ENCODE results near the gene PPDPF. TPM values are rescaled to one million over a fixed set of nuclear protein-coding genes. Genes with fewer than 3 reads are reported as not detected.

PPDPF gene
- polyA plus RNA-seq, 3 donors, result 13.4 to 39.9 (median 26.1) TPM

- DNase-seq, result no peak
- Histone ChIP-seq H4K20me1 (ENCODE audit: insufficient read depth, low read length) (no peaks in the 10 kb centered on the region), H3K79me2 (ENCODE audit: insufficient read depth, low read length) (no peaks in the 10 kb centered on the region), H3K4me2 (replicated peaks; ENCODE audit: extremely low read depth, low read length, poor library complexity, severe bottlenecking) (no peak overlapping the region), H2AFZ (ENCODE audit: insufficient read depth, low read depth, low read length, poor library complexity, severe bottlenecking) (no peak overlapping the region), H3K9me3 (replicated peaks in 1 of 2; ENCODE audit: control insufficient read depth in 1 of 2, insufficient read depth in 1 of 2, low read length in 2 of 2) (peaks cover 0 to 3% of the 10 kb centered on the region in 2 donors), H3K4me3 (replicated peaks in 1 of 3; ENCODE audit: low read depth in 2 of 3, low read length in 3 of 3) (no peak overlapping the region), H3K27me3 (ENCODE audit: control insufficient read depth in 2 of 2, insufficient read depth in 2 of 2, low read length in 2 of 2) (peaks cover 4 to 25% of the 10 kb centered on the region in 2 donors), H3K36me3 (replicated peaks in 1 of 2; ENCODE audit: control insufficient read depth in 1 of 2, insufficient read depth in 2 of 2, low read length in 2 of 2) (no peaks in the 10 kb centered on the region), H3K9ac (ENCODE audit: insufficient read depth, low read length, poor library complexity, severe bottlenecking) (no peak overlapping the region), H3K27ac (ENCODE audit: low read depth in 1 of 2, low read length in 2 of 2) (no peak overlapping the region), H3K4me1 (ENCODE audit: control insufficient read depth in 1 of 2, insufficient read depth in 2 of 2, low read length in 2 of 2) (peaks cover 0 to 3% of the 10 kb centered on the region in 2 donors)
- WGBS (ENCODE audit: insufficient coverage), result 86% methylated on average over 4 of the region's 4 CpGs
- Mint-ChIP-seq H3K4me1 (no peaks in the 10 kb centered on the region), H3K9me3 (peaks cover 0 to 4% (median 2%) of the 10 kb centered on the region in 7 donors), H3K36me3 (no peaks in the 10 kb centered on the region), H3K27me3 (ENCODE audit: low read depth in 3 of 3) (peaks cover 20 to 57% (median 33%) of the 10 kb centered on the region in 3 donors), H3K4me3 (no peak overlapping the region), H3K27ac (no peak overlapping the region)
- TF ChIP-seq, protein P1, sequence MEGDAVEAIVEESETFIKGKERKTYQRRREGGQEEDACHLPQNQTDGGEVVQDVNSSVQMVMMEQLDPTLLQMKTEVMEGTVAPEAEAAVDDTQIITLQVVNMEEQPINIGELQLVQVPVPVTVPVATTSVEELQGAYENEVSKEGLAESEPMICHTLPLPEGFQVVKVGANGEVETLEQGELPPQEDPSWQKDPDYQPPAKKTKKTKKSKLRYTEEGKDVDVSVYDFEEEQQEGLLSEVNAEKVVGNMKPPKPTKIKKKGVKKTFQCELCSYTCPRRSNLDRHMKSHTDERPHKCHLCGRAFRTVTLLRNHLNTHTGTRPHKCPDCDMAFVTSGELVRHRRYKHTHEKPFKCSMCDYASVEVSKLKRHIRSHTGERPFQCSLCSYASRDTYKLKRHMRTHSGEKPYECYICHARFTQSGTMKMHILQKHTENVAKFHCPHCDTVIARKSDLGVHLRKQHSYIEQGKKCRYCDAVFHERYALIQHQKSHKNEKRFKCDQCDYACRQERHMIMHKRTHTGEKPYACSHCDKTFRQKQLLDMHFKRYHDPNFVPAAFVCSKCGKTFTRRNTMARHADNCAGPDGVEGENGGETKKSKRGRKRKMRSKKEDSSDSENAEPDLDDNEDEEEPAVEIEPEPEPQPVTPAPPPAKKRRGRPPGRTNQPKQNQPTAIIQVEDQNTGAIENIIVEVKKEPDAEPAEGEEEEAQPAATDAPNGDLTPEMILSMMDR (IDR thresholded peaks at IDR 0.05), result no peak
- intact Hi-C loops (cut with micrococcal nuclease), result no loop called here
Measured at GRCh38 chr20:63491078-63491477, 29.5 kb upstream of the PPDPF start.

DNA sequence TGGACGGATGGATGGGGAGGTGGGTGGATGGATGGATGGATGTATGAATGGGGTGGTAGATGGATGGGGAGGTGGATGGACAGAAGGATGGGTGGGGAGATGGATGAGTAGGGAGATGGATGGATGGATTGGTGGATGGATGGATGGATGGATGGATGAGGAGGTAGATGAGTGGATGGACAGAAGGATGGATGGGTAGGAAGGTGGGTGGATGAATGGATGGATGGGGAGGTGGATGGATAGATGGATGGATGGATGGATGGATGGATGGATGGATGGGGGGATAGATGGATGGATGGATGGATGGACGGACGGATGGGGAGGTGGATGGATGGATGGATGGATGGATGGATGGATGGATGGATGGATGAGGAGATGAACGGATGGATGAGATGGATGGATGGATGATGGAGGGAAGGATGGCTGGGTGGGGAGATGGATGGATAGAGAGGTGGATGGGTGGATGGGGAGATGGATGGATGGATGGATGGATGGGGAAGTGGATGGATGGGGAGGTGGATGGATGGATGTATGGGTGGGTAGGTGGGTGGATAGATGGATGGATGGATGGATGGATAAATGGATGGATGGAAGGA lies 28.8 kb upstream of the PPDPF start:
- Mint-ChIP-seq H3K36me3 (no peaks in the 10 kb centered on the region), H3K27ac (no peak overlapping the region), H3K4me1 (peaks cover 4% of the 10 kb centered on the region), H3K9me3 (peaks cover 0 to 4% (median 2%) of the 10 kb centered on the region in 7 donors), H3K4me3 (no peak overlapping the region), H3K27me3 (ENCODE audit: low read depth in 3 of 3) (peaks cover 27 to 60% (median 37%) of the 10 kb centered on the region in 3 donors)
- H3K4me1 ChIP-seq (ENCODE audit: control insufficient read depth in 1 of 2, insufficient read depth in 2 of 2, low read length in 2 of 2), result peaks cover 4 to 7% of the 10 kb centered on the region in 2 donors
- H3K9ac ChIP-seq (ENCODE audit: insufficient read depth, low read length, poor library complexity, severe bottlenecking), result no peak overlapping the region
- TF ChIP-seq, protein P1 (IDR thresholded peaks at IDR 0.05), result no peak
- H3K4me2 ChIP-seq (replicated peaks; ENCODE audit: extremely low read depth, low read length, poor library complexity, severe bottlenecking), result no peak overlapping the region
- no peak overlapping the region for H3K4me3 ChIP-seq (replicated peaks in 1 of 3; ENCODE audit: low read depth in 2 of 3, low read length in 3 of 3)
- H2AFZ ChIP-seq (ENCODE audit: insufficient read depth, low read depth, low read length, poor library complexity, severe bottlenecking), result no peak overlapping the region
- H3K9me3 ChIP-seq (replicated peaks in 1 of 2; ENCODE audit: control insufficient read depth in 1 of 2, insufficient read depth in 1 of 2, low read length in 2 of 2), result no peaks in the 10 kb centered on the region
- intact Hi-C loops (cut with micrococcal nuclease), result no loop called here
- no peak for DNase-seq
- H3K36me3 ChIP-seq (replicated peaks in 1 of 2; ENCODE audit: control insufficient read depth in 1 of 2, insufficient read depth in 2 of 2, low read length in 2 of 2), result no peaks in the 10 kb centered on the region
- no peak overlapping the region for H3K27ac ChIP-seq (ENCODE audit: low read depth in 1 of 2, low read length in 2 of 2)
- 71% methylated on average over 4 of the region's 4 CpGs for WGBS (ENCODE audit: insufficient coverage)
- H3K27me3 ChIP-seq (ENCODE audit: control insufficient read depth in 2 of 2, insufficient read depth in 2 of 2, low read length in 2 of 2), result peaks cover 4 to 30% of the 10 kb centered on the region in 2 donors
- no peaks in the 10 kb centered on the region for H3K79me2 ChIP-seq (ENCODE audit: insufficient read depth, low read length)
- no peaks in the 10 kb centered on the region for H4K20me1 ChIP-seq (ENCODE audit: insufficient read depth, low read length)
